Measurements from ENCODE around the gene ZNF831.

ZNF831 gene

DNA sequence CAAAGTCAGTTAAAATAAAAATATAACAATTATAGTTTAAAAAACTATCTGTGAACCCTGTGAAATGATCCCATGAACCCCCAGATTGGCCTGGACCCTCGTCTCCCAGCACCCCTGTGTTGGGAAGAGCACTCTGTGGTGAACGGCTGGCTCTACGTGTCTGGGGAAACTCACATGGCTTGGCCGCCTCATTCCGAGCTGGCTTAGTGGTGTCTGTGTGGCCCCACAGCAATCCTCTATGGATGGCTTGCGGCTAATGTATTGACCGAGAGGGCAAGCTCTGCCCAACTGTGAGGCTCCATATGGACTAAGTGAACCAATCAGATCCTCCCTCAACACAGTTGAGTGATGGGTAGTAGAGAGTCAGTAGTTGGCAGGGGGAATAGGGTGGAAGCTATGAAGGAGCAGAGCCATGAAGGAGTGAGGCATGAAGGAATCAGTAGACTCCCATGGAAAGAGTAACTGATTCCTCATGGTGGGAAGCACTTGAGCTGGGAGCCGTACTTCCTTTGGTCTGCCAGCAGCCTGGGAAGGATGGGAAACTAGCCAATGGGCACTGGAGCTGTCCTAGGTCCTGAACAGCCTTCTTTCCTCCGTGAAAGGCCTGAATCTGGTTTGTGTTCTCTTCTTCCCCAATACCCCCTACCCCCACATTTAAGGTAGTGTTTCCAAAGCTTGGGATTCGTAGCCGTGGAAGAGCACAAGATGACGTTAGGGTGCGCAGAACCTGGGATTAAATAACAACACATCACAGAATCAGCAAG, 21.6 kb upstream of the ZNF831 start:
- no peak for DNase-seq

DNA sequence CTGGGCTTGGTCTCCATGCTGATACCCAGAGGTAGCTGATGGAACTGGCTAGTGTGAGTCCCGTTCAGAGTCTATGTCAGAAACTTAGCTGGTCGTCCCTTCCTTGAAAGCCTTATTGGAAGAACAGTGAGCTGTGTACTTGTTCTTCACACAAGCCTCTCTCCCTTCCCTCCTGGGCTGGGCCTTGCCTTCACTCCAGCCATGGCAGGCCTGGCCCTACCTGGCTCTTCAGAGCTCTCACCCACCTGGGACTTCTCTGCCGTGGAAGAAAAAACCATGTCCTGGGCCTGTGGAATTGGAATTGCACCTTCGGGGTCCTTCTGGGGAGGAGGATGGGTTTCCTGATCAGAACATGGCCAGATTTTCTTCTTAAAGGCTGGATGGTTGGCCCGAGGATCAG, 20.3 kb upstream of the ZNF831 start:
- no peak for DNase-seq

DNA sequence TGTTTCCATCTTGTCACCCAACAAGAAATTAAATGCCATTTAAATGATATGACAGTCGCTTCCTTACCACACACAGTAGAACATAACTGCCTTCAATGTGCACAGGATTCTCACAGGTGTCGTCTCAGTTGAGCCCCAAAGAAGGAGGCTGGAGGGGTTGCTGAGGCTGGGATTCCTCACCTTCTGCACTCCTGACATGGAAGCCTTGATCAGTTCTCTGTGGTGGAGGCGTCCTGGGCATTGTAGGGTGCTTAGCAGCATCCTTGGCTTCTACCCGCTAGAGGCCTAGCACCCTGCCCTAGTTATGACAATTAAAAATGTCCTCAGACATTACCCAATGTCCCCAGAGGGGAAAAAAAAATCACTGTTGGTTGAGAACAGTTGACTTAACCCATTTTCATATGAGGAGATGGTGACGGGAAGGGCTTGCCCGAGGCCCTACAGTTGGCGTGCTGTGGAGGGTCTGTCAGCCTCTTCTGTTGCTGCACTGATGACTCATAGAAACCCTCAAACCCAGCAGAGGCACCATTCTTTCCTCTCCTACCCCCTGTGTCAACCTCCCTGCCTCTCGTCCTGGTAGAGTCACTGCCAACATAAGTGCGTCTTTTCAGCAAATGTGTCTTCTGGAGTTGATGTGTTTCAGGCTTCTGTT, 19.3 kb upstream of the ZNF831 start:
- DNase-seq: peak; percentile 55

DNA sequence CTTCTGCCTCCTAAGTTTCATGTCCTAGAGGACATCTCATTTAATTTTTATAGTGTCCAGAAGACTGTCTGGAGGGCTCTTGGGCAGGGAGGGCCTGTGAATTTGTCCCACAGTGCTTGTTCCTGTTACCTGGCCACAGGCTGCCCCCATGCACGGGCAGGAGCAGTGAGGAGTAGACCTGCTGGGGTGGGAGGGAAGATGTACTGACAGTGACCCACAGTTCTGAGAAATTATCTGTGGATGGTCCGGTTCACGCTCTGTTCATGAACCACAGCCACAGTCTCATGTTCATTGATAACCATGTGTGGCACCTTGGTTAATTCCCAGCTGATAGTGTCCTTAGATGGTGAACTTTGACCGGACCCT, 18.8 kb upstream of the ZNF831 start:
- no peak for DNase-seq

DNA sequence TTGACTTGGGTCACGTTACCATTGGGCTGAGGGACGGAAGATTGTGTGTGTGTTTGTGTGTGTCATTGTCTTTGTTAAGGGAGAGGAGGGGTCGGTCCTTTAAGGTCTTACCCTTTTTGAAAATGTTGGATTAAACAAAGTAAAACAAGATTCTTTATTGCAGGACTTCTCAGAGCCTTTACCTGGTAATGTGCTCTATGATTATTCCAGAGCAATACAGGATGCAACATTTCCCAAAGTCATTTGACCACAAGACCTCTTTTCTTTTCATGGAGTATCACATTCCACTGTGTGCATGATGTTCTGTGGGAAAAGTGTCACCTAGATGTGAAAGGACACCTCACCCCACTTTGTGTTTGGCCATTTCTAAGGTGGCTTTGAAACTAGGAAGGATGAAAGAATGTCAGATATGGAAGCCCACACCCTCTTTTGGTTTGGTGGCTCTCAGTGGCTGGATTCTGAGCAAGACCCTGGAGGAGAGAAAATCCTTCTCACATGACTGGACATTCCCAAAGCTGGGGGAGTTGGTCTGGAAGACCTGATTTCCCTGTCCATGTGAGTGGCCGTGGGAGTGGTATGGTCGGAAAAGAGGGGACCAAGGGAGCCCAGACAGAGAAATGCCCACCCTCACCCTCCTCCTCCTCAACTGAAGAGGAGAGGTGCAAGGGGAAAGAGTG, 18.2 kb upstream of the ZNF831 start:
- DNase-seq: no peak

DNA sequence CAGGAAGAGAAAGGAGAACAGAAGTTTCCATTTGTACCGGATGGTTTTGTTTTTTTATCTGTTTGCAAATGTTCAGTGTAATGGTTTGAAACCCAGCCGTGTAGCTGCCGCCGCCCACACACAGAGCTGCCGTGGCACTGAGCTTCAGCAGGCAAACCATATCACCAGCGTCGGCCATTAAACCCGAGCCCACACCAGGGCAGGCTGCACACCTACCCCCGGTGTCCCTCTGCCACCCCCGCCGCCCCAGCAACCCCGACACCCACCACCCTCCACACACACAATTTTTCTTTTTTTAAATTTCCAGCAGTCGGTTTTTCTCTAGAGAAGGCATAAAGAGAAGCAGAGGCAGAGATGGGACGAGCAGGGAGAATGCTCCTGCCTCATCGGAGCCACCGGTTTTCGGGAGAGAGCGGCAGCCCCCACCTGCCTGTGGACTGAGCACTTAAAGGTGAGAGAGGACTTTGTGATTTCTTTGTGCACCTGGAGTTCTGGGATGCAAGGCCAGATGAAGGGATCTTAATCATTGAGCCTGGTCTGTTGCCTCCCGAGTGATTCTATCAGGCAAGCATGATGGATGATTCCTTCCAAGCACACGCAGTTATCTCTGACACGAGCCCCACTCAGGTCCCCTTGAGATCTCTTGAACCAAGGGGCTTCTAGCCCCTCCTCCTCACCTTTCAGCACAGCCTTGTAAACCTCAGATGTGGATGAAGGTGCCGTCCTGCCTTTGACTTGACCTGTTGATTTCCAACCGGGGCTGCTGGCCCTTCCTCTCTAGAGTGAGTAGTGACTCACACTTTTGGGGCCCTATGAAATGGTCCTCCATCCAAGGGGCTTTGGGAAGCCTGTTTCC, 17.5 kb upstream of the ZNF831 start:
- DNase-seq: peak; percentile 77

DNA sequence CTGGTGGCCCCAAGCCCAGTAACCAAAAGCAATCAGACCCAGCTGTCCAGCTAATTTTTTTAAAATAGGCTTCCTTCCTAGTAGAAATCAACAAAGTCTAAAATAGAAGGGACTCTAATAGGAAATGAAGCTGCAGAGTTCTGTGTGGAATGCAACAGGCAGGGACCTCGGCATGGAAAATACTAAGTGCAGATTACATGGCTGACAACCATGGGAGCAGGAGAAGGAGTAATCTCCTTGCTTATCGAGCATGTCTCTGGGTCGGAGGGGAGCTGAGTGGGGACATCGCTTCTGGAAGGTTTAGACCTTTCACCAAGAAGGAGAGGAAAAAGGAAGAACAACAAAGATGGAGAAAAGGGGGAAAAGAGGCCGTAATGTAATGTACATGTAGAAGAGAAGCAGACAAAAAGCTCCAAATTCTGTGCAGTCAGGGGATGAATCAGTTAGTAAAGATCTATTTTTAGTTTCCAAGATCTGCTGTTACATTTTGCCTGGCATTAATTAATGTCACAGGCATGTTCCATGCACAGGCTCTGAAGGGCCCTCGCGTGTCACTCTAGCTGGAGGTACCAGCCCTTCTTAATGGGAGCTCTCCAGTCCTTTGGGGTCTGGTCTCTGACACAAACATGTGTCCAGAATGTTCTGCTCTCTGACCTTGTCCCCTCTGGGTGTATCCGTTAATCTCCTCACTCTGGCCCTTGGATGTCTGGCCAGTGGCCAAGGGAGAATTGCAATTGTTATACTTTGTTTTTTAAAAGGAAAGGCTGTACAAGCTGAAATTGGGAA, 16.6 kb upstream of the ZNF831 start:
- DNase-seq: no peak

DNA sequence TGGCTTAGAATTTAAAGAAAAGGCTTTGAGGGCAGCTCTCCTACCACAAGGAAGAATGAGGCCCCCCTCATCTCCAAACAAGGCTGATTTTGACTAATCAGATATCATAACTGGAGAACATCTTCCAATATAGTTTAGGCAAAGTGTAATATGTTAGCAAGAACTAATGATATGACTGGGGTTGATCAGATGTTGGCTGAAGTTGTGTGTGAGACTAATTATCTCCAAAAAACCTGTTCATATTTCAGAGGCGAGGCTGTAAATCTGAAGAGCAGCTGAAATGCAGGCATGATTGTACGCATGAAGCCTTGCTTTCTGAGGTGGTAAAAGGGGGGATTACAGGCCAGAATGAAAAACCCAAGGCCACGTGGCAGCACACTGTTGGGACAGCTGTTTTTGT, 16.0 kb upstream of the ZNF831 start:
- DNase-seq: no peak

DNA sequence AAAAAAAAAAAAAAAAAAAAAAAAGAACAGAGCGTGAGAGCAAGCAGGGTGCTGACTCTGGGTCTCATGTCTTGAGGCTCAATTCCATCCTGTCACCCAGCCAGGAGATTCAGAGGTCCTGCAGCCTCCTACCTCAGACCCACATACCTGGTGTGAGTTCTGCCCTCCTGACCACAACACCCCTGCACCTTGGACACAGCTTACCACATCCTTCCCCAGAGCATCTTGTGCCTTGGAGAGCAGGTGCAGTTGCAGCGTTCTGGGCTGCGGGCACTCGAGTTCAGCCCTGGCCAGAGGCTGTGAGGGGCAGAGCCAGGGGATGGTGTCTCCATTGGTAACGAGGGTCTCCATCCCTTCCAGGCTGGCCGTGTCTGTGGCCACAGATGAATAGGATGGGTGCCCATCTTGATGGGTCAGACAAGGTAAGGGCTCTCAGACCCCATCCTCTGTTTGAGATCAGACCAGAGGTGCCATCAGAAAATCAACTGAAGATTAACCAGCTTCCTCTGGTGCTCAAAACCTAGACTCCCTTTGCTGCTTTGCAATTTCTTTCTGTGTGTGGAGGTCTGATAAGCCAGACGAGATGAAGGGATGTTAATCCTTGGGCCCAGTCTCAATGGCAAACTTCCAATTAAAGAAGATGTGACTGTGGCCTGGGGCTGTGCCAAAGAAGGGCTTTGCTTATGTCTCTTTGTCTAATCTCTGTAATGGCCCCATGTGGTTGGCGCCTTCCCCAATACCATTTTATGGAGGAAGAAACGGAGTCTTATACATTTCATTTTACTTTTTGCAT, 14.7 kb upstream of the ZNF831 start:
- no peak for DNase-seq

DNA sequence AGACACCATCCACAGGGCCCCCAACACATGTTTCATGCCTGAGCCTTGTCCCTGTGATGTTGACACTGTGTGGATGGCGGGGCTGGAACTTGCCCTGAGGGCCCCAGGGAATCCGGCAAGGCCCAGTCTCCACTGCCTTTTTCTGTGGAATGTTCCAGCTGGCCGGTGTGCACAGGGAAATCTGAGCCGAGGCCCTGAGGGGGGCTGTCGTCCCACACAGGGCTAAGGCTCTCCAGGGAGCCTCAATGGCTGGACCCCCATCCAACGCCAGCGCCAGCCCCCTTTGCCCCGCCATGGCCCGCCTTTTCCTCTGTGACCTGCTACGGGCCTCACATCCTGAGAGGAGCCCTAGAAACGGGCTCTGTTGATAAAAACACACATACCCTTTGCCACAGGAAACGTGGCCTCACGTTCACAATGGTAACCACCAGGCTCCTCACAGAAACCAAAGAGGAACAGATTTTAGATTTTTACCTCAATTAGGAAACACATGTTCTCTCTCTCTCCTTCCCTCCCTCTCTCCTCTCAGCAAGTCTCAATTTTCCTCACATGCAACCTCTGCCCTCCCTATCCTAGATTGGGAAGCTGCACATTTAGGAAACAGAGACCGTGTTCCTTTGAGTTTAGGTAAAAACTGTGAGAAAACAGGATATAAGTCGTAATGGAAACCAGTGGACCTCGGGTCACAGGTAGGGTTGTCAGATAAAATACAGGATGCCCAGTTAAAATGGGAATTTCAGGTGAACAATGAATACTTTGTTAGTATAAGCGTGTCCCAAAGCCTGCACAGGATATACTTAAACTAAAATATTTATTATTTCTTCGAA, 13.7 kb upstream of the ZNF831 start:
- DNase-seq: peak; percentile 64

DNA sequence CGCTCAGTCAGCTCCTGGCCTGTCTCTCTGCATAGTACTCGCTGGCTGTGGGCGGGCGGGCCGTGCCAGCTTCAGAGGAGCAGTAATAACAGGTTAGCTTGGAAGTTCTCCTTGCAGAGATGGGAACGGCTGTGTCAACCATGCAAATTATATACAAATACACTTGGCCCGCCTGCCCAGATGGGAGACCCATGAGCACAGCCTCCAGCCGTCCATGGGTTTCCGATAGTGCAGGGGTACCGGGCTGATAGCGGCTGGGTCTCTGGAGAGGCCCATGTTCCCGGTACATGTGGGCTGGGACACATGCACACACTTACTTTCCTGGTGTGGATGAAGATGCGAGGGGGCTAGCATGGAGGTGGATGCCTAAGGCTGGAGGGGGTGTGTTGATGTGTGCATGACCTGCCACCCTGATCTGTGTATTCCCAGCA, 12.8 kb upstream of the ZNF831 start:
- no peak for DNase-seq

DNA sequence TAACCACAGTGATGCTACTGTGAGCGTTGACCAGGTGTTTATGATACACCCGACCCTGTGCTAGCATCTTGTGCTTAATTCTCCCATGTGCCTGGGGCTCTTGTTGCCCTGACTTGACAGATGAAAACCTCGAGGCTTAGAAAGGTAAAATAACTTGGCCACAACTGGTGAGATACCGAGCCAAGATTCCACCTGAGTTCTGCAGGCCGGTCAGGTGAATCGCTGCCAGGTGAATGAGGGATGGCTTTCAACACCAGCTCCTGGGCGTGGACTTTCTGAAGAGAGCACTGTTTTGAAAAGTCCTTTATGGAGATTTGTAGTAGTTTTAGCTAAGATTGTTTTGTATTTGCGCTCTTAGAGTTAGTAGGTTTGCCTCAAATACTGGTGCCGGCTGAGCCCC, 12.2 kb upstream of the ZNF831 start:
- no peak for DNase-seq

DNA sequence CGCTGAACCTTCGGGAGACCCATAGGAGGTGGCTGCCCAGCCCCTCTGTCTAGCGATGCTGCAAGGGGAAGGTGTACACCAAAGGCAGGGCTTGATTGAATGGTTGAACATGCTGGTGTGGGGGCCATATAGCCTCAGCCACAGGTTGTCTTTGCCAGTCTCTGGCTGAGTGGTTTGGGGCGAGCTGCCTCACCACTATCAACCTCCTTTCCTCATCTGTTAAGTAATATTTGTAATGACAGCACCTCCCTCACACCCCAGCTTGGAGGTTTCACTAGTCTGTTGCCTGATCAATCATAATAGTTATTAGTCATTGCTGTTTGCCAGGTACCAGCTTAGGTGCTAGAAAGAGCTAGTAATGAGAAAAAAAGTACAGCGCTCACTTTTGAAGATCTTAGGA, 11.8 kb upstream of the ZNF831 start:
- peak; percentile 68 for DNase-seq

DNA sequence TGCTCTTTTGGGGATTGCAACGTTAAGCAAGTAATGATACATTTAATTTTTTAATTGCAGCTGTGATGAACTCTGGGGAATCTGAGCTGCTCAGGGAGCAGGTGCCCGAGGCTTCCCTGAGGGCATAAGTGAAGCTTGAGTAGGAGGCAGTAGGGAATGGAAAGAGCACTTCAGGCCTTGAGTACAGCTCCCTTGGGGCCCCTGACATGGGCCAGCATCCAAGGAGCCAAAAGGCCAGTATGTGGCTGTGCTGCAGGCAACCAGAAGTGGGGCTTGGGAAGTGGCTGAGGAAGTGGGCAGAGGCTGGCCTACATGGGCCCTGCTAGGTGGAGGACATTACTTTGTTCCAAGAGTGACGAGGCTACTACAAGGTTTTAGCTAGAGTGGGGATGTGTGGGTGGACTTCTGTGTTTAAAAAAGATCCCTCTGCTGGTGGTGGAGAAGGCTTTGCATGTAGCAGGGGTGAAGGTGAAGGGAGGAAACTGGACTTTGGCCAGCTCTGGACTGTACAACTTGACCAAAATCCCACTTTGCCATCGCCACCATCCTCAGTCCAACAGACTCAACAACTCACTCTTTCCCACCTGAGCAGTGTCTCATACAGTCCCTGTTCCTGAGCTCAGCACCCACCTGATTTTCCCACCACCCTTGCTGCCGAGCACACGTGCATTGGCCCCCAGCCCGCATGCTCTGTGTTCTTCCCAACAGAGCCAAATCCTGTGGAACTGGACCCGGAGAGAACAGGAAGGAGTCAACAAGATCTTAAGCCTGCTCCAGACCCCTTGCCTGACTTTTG, 10.9 kb upstream of the ZNF831 start:
- no peak for DNase-seq

DNA sequence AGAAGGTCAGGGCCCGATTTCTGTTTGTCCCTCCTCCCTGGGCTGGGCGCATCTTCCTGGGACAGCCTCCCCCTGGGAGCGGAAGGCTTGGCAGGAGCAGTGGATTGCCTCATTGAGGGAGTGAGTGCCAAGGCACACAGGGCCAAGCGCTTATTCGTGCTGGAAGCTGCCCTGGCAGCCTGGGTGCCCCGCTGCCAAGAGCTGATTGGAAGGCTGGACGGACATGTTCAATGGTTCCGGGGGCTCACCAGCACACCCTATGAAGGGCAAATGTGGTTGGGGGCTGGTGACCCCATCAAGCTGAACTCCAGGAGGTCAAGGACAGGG, 10.3 kb upstream of the ZNF831 start:
- no peak for DNase-seq

DNA sequence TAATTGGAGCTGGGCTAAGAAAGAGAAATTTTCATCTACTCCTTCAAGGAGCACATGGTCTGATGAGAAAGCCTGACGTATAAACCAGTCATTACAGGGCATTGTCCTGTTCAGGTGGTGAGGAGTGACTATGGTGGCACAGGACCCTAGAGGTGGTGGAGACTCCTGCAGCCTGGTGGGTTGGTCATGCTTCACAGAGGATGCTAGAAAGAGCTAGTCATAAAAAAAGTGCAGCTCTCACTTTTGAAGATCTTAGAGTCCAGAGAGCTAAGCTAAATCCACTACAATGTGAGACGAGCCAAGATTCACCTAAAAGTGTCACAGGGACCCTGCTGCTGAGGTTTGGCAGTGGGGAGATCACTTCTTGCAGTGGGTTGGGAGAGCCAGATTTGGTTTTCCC, 9.8 kb upstream of the ZNF831 start:
- DNase-seq: no peak

DNA sequence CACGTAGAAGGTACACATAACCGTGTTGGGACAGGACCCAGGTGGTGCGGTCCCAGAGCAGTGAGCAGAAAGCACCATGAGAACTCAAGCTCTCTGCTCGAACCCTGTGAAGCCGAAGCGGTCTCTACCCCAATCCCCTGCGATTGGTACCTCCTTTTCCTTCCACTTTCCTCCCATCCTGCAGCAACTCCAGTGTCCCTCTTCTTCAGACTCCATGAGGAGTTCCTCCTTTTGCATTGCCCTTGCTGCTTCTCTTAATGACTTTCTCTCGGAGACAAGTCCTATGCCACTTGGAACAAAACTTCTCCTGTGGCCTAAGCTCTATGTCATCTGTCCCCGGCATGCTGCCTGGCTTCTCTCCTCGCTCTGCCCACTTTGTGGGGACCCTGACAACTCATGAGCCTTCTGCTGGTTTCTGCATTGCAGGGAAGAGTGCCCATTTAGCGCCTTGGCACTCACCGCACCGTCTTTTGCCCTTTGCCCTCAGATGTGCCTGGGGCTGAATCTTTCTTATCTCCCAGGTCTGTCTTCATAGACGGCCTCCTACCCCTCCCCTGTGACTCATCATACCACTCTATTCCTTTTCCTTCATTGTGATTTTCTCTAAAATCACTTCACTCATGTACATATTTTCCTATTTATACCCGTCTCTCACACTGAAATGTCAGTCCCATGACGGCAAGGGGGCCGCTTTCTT, 9.2 kb upstream of the ZNF831 start:
- DNase-seq: no peak

DNA sequence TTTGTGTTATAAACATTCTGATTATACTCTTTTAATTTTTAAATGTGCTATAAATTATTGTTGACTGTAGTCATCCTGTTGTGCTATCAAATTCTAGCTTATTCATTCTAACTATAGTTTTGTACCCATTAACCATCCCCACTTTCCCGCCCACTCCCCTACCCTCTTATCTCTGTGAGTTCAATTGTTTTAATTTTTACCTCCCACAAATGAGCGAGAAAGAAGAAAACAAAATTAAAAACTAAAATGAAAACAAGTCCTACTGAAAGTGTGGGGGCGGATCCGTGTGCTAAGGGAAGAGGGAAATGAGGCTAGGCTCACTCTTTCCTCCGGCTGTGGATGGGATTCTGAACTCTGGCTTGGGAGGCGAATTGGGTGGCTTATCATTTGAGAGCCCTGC, 6.6 kb upstream of the ZNF831 start:
- no peak for DNase-seq

DNA sequence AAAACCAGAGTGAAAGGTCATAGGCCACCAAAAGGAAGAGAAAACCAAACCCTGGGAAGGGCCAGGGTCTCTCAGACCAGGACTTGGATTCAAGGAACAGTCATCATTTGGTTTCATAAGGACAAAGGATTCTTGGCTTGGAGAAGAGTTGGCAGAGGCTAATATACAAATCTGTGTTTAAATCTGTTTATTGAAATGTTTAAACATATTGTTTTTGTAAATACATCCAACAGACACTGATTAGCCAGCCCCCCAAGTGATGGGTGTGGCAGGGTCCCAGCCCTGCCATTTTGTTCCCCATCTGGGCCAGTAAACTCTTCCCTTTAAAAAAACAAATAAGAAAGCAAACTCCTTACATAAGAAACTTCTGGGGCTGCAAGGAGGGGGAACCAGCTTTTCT, 6.1 kb upstream of the ZNF831 start:
- DNase-seq: no peak
